GM12891 (cell line): ENCODE results near the gene PIK3CB.
"Not testable (repeated sequence)": the region's sequence is repeated elsewhere in the genome, so short reads cannot be mapped to it uniquely, and the experiment has no call there.

Experiments used
- PAX5 ChIP-seq: IDR thresholded peaks from 2 replicates; pipeline ENCODE4 v1.6.1; 2011; ENCODE audit warnings: low read length, moderate library complexity, mild to moderate bottlenecking; ENCODE audit not compliant: insufficient read depth, severe bottlenecking
- POLR2A ChIP-seq: IDR thresholded peaks from 2 replicates; pipeline ENCODE4 v1.6.1; 2011; ENCODE audit warnings: low read depth, low read length, control low read depth
- POLR2AphosphoS5 ChIP-seq: IDR thresholded peaks from 2 replicates; pipeline ENCODE4 v1.6.1; 2011; ENCODE audit warnings: low read depth, low read length, control low read depth
- SPI1 ChIP-seq: IDR thresholded peaks from 2 replicates; pipeline ENCODE4 v1.6.1; 2011; ENCODE audit warnings: low read depth, low read length, control low read depth
- TAF1 ChIP-seq: IDR thresholded peaks from 2 replicates; pipeline ENCODE4 v1.6.1; 2011; ENCODE audit warnings: low read depth, low read length, control low read depth

DNA sequence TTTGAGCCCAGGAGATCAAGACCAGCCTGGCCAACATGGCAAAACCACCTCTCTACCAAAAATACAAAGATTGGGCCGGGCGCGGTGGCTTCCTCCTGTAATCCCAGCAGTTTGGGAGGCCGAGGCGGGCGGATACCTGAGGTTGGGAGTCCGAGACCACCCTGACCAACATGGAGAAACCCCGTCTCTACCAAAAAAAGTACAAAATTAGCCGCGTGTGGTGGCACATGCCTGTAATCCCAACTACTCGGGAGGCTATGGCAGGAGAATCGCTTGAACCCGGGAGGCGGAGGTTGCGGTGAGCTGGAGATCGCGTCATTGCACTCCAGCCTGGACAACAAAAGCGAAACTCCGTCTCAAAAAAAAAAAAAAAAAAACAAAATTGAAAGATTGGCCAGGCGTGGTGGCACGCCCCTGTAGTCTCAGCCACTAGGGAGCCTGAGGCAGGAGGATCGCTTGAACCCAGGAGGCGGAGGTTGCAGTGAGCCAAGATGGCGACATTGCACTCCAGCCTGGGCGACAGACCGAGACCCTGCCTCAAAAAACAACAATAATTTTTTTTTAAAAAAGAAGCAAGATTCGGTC is 2.2 kb downstream of the PIK3CB start:
- not testable (repeated sequence) for TF ChIP-seq POLR2AphosphoS5, POLR2A, TAF1, SPI1, PAX5
